Measurements from ENCODE around the gene ABCA5. TPM values are rescaled to one million over a fixed set of nuclear protein-coding genes. Genes with fewer than 3 reads are reported as not detected.
A peak's percentile ranks its signal among the peaks of the same experiment; 100 is the strongest.

ABCA5 gene
- total and polyA plus RNA-seq, 9 of the 15 experiments (the other 6 are each of a cell fraction or from before 2014, with no cell fraction given): 0.74 to 2.3 (median 1.4) TPM

DNA sequence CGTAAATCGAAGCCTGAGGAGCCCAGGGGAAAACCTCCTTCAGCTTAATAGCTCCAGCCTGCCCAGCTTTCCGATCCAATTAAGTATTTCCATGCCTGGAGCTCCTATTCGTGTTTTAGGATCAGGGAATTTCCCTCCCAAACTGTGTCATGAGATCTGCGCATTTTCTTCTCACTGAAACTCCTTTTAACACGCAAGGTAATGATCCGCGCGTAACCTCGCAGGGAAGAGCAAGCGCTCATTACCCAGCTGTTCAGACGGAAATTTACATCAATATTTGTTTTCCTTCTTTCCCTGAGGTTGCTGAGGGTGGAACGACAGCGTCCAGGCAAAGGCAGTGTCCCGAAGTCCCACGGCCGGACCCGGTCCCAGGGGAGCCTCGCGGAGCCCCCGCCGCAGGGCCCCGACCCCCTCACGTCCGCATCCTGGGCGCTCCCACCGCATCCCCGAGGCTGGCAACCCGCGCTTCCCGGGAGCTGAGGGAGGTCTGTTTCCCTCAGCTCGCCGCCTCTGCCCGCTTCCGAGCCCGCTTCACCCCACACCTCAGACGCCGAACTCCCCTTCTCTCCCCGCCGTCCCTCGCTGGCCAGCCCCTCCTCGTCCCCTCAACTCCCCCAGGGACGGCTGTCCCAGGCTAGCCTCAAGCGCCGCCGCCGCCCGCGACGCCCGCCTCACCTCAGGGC lies 415 bp downstream of the ABCA5 start:
- Histone ChIP-seq H4K20me1 (replicated peaks; ENCODE audit: control insufficient read depth, insufficient read depth, low read length) (no peaks in the 10 kb centered on the region), H3K9me3 (replicated peaks; ENCODE audit: control insufficient read depth, insufficient read depth, low read depth, low read length) (no peaks in the 10 kb centered on the region; the same call in 1 of the 2 replicates), H3K4me3 (peak overlapping the region; percentile 55), H3K79me2 (ENCODE audit: control insufficient read depth, insufficient read depth, low read length) (no peaks in the 10 kb centered on the region), H3K9ac (ENCODE audit: insufficient read depth in 1 of 2, low read depth in 2 of 2, low read length in 2 of 2) (peak overlapping the region; percentile 52 to 91), H3K27ac (ENCODE audit: extremely low read depth, low read depth, low read length) (no peak overlapping the region; the same call in 2 of the 3 replicates), H3K27me3 (ENCODE audit: control insufficient read depth in 2 of 2, insufficient read depth in 2 of 2, low read length in 2 of 2) (no peaks in the 10 kb centered on the region), H3K36me3 (ENCODE audit: control insufficient read depth, insufficient read depth, low read length) (no peaks in the 10 kb centered on the region), H3K4me1 (replicated peaks in 1 of 2; ENCODE audit: control insufficient read depth in 2 of 2, insufficient read depth in 2 of 2, low read length in 2 of 2) (peaks cover 0 to 13% of the 10 kb centered on the region in 2 experiments; a peak in 4 of 5 replicates), H2AFZ (ENCODE audit: low read depth, low read length) (peak overlapping the region; percentile 97), H3K9me1 (ENCODE audit: control insufficient read depth, insufficient read depth, low read length) (no peaks in the 10 kb centered on the region), H3K4me2 (ENCODE audit: insufficient read depth, low read length) (peak overlapping the region; percentile 83)
- ChIA-PET POLR2A (interaction anchor here (0.6 to 1.2 kb wide), 5 partner anchors 9 to 180 kb away, joined by 3 read pairs; no protein-coding TSS in a partner anchor), CTCF (ENCODE audit: low intra/inter-chr PET ratio) (no interaction called here)
- peak; percentile 6 for ATAC-seq
- no peak for FAIRE-seq
- BruUV-seq (replicated peaks): TSS peak; percentile 43
- peak in 1 of 4 experiments; percentile 1 for DNase-seq (ENCODE audit: extremely low read depth in 1 of 4, low spot score in 3 of 4)
- intact Hi-C loops (cut with micrococcal nuclease) (no loop called here), in situ Hi-C loops (cut with MboI) (no loop called here)
- WGBS (ENCODE audit: insufficient coverage, low coverage, missing lambda C conversion rate): 7% methylated on average over 19 of the region's 51 CpGs
- TF ChIP-seq NONO (IDR thresholded peaks at IDR 0.05; ENCODE audit: low read depth in 2 of 2, low read length in 1 of 2) (no peak; a peak in 1 of 4 replicates), EWSR1 (IDR thresholded peaks at IDR 0.05; ENCODE audit: borderline replicate concordance, low read depth, partially characterized antibody) (no peak), HCFC1 (IDR thresholded peaks at IDR 0.05; ENCODE audit: low read depth, low read length) (no peak), SMC3 (conservative IDR thresholded peaks at IDR 0.05; ENCODE audit: insufficient read depth, low read depth, low read length) (no peak), ZNF551 (CRISPR knock-in tag; IDR thresholded peaks at IDR 0.05) (no peak), ZNF780A (CRISPR knock-in tag; IDR thresholded peaks at IDR 0.05) (no peak), KHSRP (IDR thresholded peaks at IDR 0.05) (no peak), ZNF584 (CRISPR knock-in tag; IDR thresholded peaks at IDR 0.05; ENCODE audit: low read depth) (no peak), HDAC1 (IDR thresholded peaks at IDR 0.05) (0 out of 4 replicates have a peak, but pooled peaks of 1 of the 2 experiments have one; percentile 17), HDAC2 (IDR thresholded peaks at IDR 0.05) (no peak), TFAM (CRISPR knock-in tag; conservative IDR thresholded peaks at IDR 0.05) (no peak), POLR2AphosphoS5 (IDR thresholded peaks at IDR 0.05; ENCODE audit: control insufficient read depth, insufficient read depth, low read depth, low read length) (no peak), ZNF695 (CRISPR knock-in tag; IDR thresholded peaks at IDR 0.05) (no peak), BDP1 (IDR thresholded peaks at IDR 0.05; ENCODE audit: insufficient read depth, insufficient read length) (no peak), FOSL1 (tag; conservative IDR thresholded peaks at IDR 0.05) (0 out of 2 replicates have a peak, but pooled peaks have one; percentile 20), POLR2A (conservative IDR thresholded peaks at IDR 0.05) (peak; percentile 9; the same call in 1 of the 2 replicates), TGIF2 (CRISPR knock-in tag; IDR thresholded peaks at IDR 0.05) (peak; percentile 33; the same call in 1 of the 2 replicates), ZKSCAN3 (CRISPR knock-in tag; IDR thresholded peaks at IDR 0.05) (no peak), NFATC3 (IDR thresholded peaks at IDR 0.05) (no peak), NFIX (CRISPR knock-in tag; IDR thresholded peaks at IDR 0.05; ENCODE audit: low read depth) (no peak), XRCC3 (IDR thresholded peaks at IDR 0.05) (no peak), OTX1 (CRISPR knock-in tag; IDR thresholded peaks at IDR 0.05) (peak; percentile 43; the same call in 1 of the 2 replicates), CBFA2T3 (IDR thresholded peaks at IDR 0.05) (no peak)
- TF ChIP-seq, protein P1, sequence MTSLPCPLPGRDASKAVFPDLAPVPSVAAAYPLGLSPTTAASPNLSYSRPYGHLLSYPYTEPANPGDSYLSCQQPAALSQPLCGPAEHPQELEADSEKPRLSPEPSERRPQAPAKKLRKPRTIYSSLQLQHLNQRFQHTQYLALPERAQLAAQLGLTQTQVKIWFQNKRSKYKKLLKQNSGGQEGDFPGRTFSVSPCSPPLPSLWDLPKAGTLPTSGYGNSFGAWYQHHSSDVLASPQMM (CRISPR knock-in tag; IDR thresholded peaks at IDR 0.05): no peak
- TF ChIP-seq, protein P2, sequence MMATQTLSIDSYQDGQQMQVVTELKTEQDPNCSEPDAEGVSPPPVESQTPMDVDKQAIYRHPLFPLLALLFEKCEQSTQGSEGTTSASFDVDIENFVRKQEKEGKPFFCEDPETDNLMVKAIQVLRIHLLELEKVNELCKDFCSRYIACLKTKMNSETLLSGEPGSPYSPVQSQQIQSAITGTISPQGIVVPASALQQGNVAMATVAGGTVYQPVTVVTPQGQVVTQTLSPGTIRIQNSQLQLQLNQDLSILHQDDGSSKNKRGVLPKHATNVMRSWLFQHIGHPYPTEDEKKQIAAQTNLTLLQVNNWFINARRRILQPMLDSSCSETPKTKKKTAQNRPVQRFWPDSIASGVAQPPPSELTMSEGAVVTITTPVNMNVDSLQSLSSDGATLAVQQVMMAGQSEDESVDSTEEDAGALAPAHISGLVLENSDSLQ (IDR thresholded peaks at IDR 0.05): peak; percentile 44; the same call in 1 of the 2 replicates
